K562 (cell line): ENCODE measurements around the gene ANAPC16. TPM values are rescaled to one million over a fixed set of nuclear protein-coding genes. Genes with fewer than 3 reads are reported as not detected.

Source experiments
- ATAC-seq: fragments of 200-7000 bp; cut with Tn5 transposase; 3 replicates; pipeline ENCODE4 v1.9.1; 2020; ENCODE audit warnings: moderate library complexity
- BruUV-seq: library from RNA; stranded (reverse); fragments of 400-500 nt; replicated peaks from 2 replicates; lab custom pipeline; 2021; lab: Mats Ljungman, UMichigan
- CTCF ChIA-PET: fragments of 300-600 bp; formaldehyde crosslinking; extraction: SDS; loops from one replicate; lab custom pipeline; 2021; ENCODE audit warnings: low intra/inter-chr PET ratio; lab: Yijun Ruan, JAX
- POLR2A ChIA-PET: fragments of 300-600, 350-650 bp; sonication (Branson Sonifier 250); formaldehyde crosslinking; extraction: SDS; loops from one replicate; lab custom pipeline; 2021; ENCODE audit warnings: antibody characterized with exemption, inconsistent platforms; lab: Yijun Ruan, JAX
- DNase-seq, 4 experiments: peaks; one replicate each; pipeline versions ENCODE4 v3.0.0 to v3.0.0-alpha.2; 2011 to 2018; ENCODE audit warnings: low spot score in 3 of 4, mixed read lengths in 3 of 4; ENCODE audit errors: extremely low read depth in 1 of 4
- FAIRE-seq: peaks from 2 replicates; lab custom pipeline; 2011; peaks lifted over from hg19 to GRCh38; lab: Jason Lieb, UNC
- H2AFZ ChIP-seq: 2 replicates; pipeline ENCODE4 v1.6.0; 2011; ENCODE audit warnings: low read depth, low read length, control low read depth, inconsistent platforms
- H3K27ac ChIP-seq: fragments of 200-600 bp; 3 replicates; pipeline ENCODE4 v1.8.0; 2011; ENCODE audit warnings: low read depth, mild to moderate bottlenecking, control low read depth, inconsistent platforms, low read length, moderate library complexity, mixed read lengths; ENCODE audit errors: extremely low read depth
- H3K27me3 ChIP-seq, 2 experiments: fragments of 300-600 bp in 1 of 2; 2 replicates in 1 of 2; 3 replicates in 1 of 2; pipeline versions ENCODE4 v1.6.0 to v1.8.0; 2011; ENCODE audit warnings: inconsistent platforms in 2 of 2, low read length in 2 of 2, mild to moderate bottlenecking in 1 of 2, mixed read lengths in 1 of 2, moderate library complexity in 1 of 2; ENCODE audit not compliant: control insufficient read depth in 2 of 2, insufficient read depth in 2 of 2
- H3K36me3 ChIP-seq: fragments of 300-600 bp; 3 replicates; pipeline ENCODE4 v1.8.0; 2011; ENCODE audit warnings: mild to moderate bottlenecking, low read length, inconsistent platforms; ENCODE audit not compliant: control insufficient read depth, insufficient read depth
- H3K4me1 ChIP-seq, 2 experiments: fragments of 200-600 bp in 1 of 2; replicated peaks in 1 of 2; 2 replicates in 1 of 2; 3 replicates in 1 of 2; pipeline versions ENCODE4 v1.5.1 to v1.8.0; 2011; ENCODE audit warnings: inconsistent platforms in 2 of 2, low read length in 2 of 2, mild to moderate bottlenecking in 1 of 2, mixed read lengths in 1 of 2, moderate library complexity in 1 of 2; ENCODE audit not compliant: control insufficient read depth in 2 of 2, insufficient read depth in 2 of 2
- H3K4me2 ChIP-seq: 2 replicates; pipeline ENCODE4 v1.6.1; 2011; ENCODE audit warnings: low read length, control low read depth, inconsistent platforms, mixed read lengths; ENCODE audit not compliant: insufficient read depth
- H3K4me3 ChIP-seq: fragments of 200-600 bp; sonication (generic), shearing (Covaris generic); 2 replicates; pipeline ENCODE4 v1.5.1; 2016; ENCODE audit warnings: control low read depth, inconsistent platforms
- H3K79me2 ChIP-seq: fragments of 200-600 bp; 3 replicates; pipeline ENCODE4 v1.8.0; 2011; ENCODE audit warnings: low read length, inconsistent platforms; ENCODE audit not compliant: control insufficient read depth, insufficient read depth
- H3K9ac ChIP-seq, 2 experiments: 2 replicates each; pipeline versions ENCODE4 v1.6.0 to v1.6.1; 2011; ENCODE audit warnings: low read depth in 2 of 2, low read length in 2 of 2, control low read depth in 1 of 2, inconsistent platforms in 1 of 2, mild to moderate bottlenecking in 1 of 2, mixed read lengths in 1 of 2; ENCODE audit not compliant: insufficient read depth in 1 of 2
- H3K9me1 ChIP-seq: one replicate; pipeline ENCODE4 v1.6.0; 2011; ENCODE audit warnings: inconsistent platforms, mild to moderate bottlenecking, low read length, moderate library complexity; ENCODE audit not compliant: control insufficient read depth, insufficient read depth
- H3K9me3 ChIP-seq: replicated peaks from 2 replicates; pipeline ENCODE4 v1.5.1; 2011; ENCODE audit warnings: low read depth, low read length, inconsistent platforms; ENCODE audit not compliant: control insufficient read depth, insufficient read depth
- H4K20me1 ChIP-seq: replicated peaks from 2 replicates; pipeline ENCODE4 v1.6.1; 2011; ENCODE audit warnings: low read length, inconsistent platforms, mixed read lengths; ENCODE audit not compliant: control insufficient read depth, insufficient read depth
- BCL6 ChIP-seq: fragments of 250-450 bp; sonication (Bioruptor Pico); IDR thresholded peaks from 2 replicates; pipeline ENCODE4 v1.4.0; 2020
- CREB1 ChIP-seq, 2 experiments: sonication (generic) in 1 of 2; formaldehyde crosslinking in 1 of 2; IDR thresholded peaks; 2 replicates each; pipeline versions ENCODE4 v1.6.1 to v1.8.0; 2012 to 2022; ENCODE audit warnings: inconsistent platforms in 1 of 2, mild to moderate bottlenecking in 1 of 2, missing genetic modification reagents in 1 of 2, moderate library complexity in 1 of 2
- CTBP1 ChIP-seq: fragments of 450-650 bp; IDR thresholded peaks from 2 replicates; pipeline ENCODE4 v1.6.1; 2016; ENCODE audit warnings: borderline replicate concordance
- E2F1 ChIP-seq: sonication (generic); formaldehyde crosslinking; IDR thresholded peaks from 2 replicates; pipeline ENCODE4 v1.8.1; 2023; ENCODE audit warnings: mild to moderate bottlenecking, missing genetic modification reagents, moderate library complexity
- FOSL1 ChIP-seq: fragments of 200-800 bp; sonication (Bioruptor generic); conservative IDR thresholded peaks from 2 replicates; pipeline ENCODE4 v1.6.1; 2016; ENCODE audit warnings: missing genetic modification characterization, missing compliant biosample characterization
- PATZ1 ChIP-seq: fragments of 250-450 bp; sonication (Bioruptor Pico); IDR thresholded peaks from 2 replicates; pipeline ENCODE4 v1.5.0; 2020; ENCODE audit warnings: mild to moderate bottlenecking, borderline replicate concordance
- TAL1 ChIP-seq: fragments of 450-650 bp; IDR thresholded peaks from 2 replicates; pipeline ENCODE4 v1.6.1; 2016; ENCODE audit warnings: mild to moderate bottlenecking
- TEAD2 ChIP-seq: fragments of 450-650 bp; IDR thresholded peaks from 2 replicates; pipeline ENCODE4 v1.6.1; 2016; ENCODE audit warnings: missing genetic modification characterization, control low read depth, missing compliant biosample characterization
- WHSC1 ChIP-seq: IDR thresholded peaks from one replicate; pipeline ENCODE4 v1.6.1; 2012; ENCODE audit warnings: low read length, control low read depth, inconsistent platforms
- ZBED1 ChIP-seq: IDR thresholded peaks from 2 replicates; pipeline ENCODE4 v1.6.1; 2014
- ZBTB26 ChIP-seq: fragments of 450-650 bp; formaldehyde crosslinking; IDR thresholded peaks from 2 replicates; pipeline ENCODE4 v1.4.0; 2022; ENCODE audit warnings: missing genetic modification characterization
- ZNF408 ChIP-seq: fragments of 250-450 bp; sonication (Bioruptor Pico); IDR thresholded peaks from 2 replicates; pipeline ENCODE4 v1.4.0; 2020; ENCODE audit warnings: low read depth, mild to moderate bottlenecking, moderate library complexity
- ZNF696 ChIP-seq: fragments of 250-450 bp; sonication (Bioruptor Pico); conservative IDR thresholded peaks from 2 replicates; pipeline ENCODE4 v1.4.0; 2020; ENCODE audit warnings: mild to moderate bottlenecking, moderate library complexity
- ZNF76 ChIP-seq: fragments of 250-450 bp; sonication (Bioruptor Pico); IDR thresholded peaks from 2 replicates; pipeline ENCODE4 v1.4.0; 2020; ENCODE audit warnings: mild to moderate bottlenecking, moderate library complexity, borderline replicate concordance
- WGBS: fragments of 100-300 bp; shearing (Covaris generic); methylation state at CpG from one replicate; pipeline ENCODE4 v1.1.6; 2016; ENCODE audit warnings: low coverage, mixed read lengths; ENCODE audit not compliant: insufficient coverage; ENCODE audit errors: missing lambda C conversion rate; 5-methylcytosine and 5-hydroxymethylcytosine counted together
- in situ Hi-C: fragments of 300-500 bp; cut with MboI; formaldehyde crosslinking; loops from 4 replicates; pipeline ENCODE4 v1.15.0; 2018; ENCODE audit warnings: inconsistent platforms, mixed read lengths
- intact Hi-C: fragments of 100-400 bp; cut with micrococcal nuclease; formaldehyde crosslinking; loops from 2 replicates; pipeline ENCODE4 v1.14.2; 2022
- polyA plus RNA-seq, 8 experiments: library from polyadenylated mRNA; depleted of rRNA in 4 of 8; stranded (reverse) in 5 of 8; unstranded in 3 of 8; fragments of >200 nt; fragmentation: Nextera tagmentation in 2 of 8; fragmentation: Illumina TruSeq in 1 of 8; extraction: Ambion mirVana in 2 of 8; extraction: Trizol in 1 of 8; gene quantifications; 2 replicates each; pipeline versions ENCODE4 v1.2.1 to v1.2.3, GENCODE V29; 2011 to 2014; ENCODE audit warnings: inconsistent platforms in 1 of 8, missing spikeins in 1 of 8
- total RNA-seq, 7 experiments: library from RNA; depleted of rRNA in 6 of 7; stranded (reverse); fragments of >200 nt in 6 of 7; fragmentation: Illumina TruSeq in 2 of 7; extraction: Trizol in 2 of 7; gene quantifications; 2 replicates each; pipeline versions ENCODE4 v1.2.1 to v1.2.3, GENCODE V29; 2011 to 2021; ENCODE audit warnings: low replicate concordance in 1 of 7

ANAPC16 gene
- total and polyA plus RNA-seq, 9 of the 15 experiments (the other 6 are each of a cell fraction or from before 2014, with no cell fraction given) = 42.6 to 208 (median 108) TPM

- peak; percentile 57; the same call in 1 of the 2 replicates for TF ChIP-seq ZNF76
- TF ChIP-seq, all 486 proteins: peak for 190
Observed at GRCh38 chr10:72260976-72261783, 45.4 kb downstream of the ANAPC16 start (continued).

- CTCF ChIA-PET = no interaction called here
- Histone ChIP-seq H3K27ac (peak overlapping the region; percentile 94), H4K20me1 (no peaks in the 10 kb centered on the region), H3K9ac (peak overlapping the region; percentile 79 to 94; a peak in 3 of 4 replicates), H3K79me2 (no peaks in the 10 kb centered on the region), H3K4me2 (peak overlapping the region; percentile 87), H2AFZ (peak overlapping the region; percentile 96), H3K27me3 (no peaks in the 10 kb centered on the region), H3K36me3 (no peaks in the 10 kb centered on the region), H3K4me1 (peaks cover 46 to 56% of the 10 kb centered on the region in 2 experiments), H3K4me3 (peak overlapping the region; percentile 54; the same call in 1 of the 2 replicates), H3K9me1 (no peaks in the 10 kb centered on the region), H3K9me3 (no peaks in the 10 kb centered on the region)
- in situ Hi-C loops (no loop called here), intact Hi-C loops (loop anchor here (1.0 to 2.0 kb wide), 2 partner anchors 10 to 17 kb away; no protein-coding TSS in a partner anchor)
- DNase-seq (no peak), ATAC-seq (peak; percentile 3), FAIRE-seq (no peak)
- POLR2A ChIA-PET = interaction anchor here (0.8 to 15.0 kb wide), 3 partner anchors 8 to 25 kb away, joined by 3 to 277 read pairs (median 10); partner anchors contain the start of gene DDIT4
- BruUV-seq = no TSS peak
- WGBS = 66% methylated on average over 7 of the region's 7 CpGs
- TF ChIP-seq E2F1 (CRISPR knock-in tag) (no peak), CREB1 (IDR thresholded peaks at IDR 0.05) (no peak), CREB1 (CRISPR knock-in tag; IDR thresholded peaks at IDR 0.05) (no peak), ZBED1 (0 out of 2 replicates have a peak, but pooled peaks have one; percentile 3), ZNF76 (0 out of 2 replicates have a peak, but pooled peaks have one; percentile 37), BCL6 (CRISPR knock-in tag) (no peak), TAL1 (no peak), ZNF696 (CRISPR knock-in tag) (no peak), WHSC1 (no peak), ZBTB26 (CRISPR knock-in tag) (no peak), FOSL1 (peak; percentile 57), TEAD2 (tag) (no peak), CTBP1 (no peak; the same call in 1 of the 2 replicates), ZNF408 (CRISPR knock-in tag) (no peak), PATZ1 (CRISPR knock-in tag) (no peak)
Observed at GRCh38 chr10:72261784-72262404, 46.1 kb downstream of the ANAPC16 start.
